ENCODE results near the gene HEPACAM.

HEPACAM gene

DNA sequence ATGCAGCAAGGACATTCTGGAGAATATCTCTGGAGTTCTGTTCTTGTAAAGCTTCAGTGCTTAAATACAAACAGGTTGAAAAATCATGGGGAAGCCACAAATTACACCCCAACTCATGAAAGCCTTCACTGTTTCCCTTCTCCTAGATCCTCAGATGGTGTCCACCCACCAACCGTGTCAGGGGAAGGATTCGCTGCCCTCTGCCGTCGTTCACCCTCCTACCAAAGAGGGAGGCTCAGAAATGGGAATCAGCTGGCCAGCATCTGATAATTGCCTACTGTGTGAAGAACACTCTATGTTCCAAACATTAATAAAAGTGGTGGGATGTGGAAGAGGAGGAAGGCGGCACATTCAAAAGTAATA lies 7.4 kb upstream of the HEPACAM start:
- DNase-seq (ENCODE audit: low read depth): no peak

DNA sequence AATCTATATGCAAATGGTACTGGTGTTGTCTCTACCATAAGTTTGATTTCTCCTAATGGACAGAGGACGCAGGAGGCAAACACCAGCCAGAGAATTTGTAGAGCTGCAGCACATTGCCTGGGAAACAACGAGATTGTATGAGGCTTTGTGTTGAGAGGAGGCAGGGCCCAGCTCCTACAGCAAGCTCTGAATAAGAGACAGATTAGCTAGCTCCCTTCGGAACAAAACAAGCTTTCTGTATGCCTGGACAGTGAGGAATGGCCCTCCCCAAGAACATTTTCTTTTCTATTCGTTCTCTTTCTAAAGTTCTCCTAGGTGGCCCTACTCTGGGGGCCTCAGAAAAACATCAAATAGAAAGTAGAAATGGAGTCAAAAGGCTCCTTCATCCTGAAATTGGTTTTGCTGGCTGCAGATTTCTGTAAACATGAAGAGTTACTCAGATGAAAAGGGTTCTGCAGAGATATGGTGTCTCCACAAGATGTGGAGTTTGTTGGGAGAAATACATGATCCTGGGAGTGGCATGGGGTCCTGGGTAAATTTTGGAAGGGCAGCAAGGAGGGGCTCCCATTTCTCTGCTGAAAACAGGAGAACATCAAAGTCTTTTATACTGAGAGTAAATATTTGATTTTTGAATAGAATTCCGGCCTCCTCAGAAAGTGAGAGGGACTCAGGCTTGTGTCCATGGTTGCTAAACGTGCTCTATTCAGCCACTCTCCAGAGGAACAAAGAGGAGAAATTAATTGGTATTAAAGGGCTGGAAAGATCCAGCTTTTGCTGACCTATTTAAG lies 6.8 kb upstream of the HEPACAM start:
- no peak for DNase-seq (ENCODE audit: low read depth)

DNA sequence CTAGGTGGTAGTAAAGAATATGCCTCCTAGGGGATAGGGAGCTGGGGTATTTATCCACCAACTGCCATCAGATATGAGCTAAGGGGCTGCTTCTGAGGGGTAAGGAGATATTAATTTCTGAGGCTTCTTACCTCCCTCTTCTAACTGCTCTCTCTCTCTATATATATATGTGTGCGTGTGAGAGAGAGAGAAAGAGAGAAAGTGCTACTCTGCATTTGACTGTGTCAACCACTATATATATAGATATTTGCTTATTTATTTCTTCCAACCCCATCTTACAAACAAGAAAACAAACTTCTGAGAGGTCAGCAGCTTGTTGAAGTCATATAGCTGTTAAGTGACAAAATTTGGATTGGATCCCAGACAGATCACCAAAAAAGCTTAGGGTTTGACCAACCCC lies 5.9 kb upstream of the HEPACAM start:
- DNase-seq (ENCODE audit: low read depth): no peak

DNA sequence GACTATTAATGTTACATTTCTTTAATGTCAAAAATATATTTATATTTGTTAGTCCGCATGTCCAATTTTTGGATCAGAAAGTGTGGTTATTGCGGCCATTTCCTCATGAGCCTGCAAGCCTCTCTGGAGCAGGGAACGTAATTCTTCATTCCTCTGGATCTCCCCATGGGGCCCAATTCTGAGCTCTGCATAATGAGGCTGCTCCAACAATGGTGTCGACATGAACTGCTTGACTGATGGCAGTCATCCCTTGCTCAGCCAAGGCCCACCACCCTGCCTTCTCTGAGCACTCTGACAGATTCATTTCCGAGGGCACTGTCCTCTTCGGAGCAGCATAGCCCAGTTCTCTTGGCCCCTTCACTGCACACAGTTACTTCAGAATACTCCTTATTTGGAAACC lies 3.1 kb upstream of the HEPACAM start:
- no peak for DNase-seq (ENCODE audit: low read depth)

DNA sequence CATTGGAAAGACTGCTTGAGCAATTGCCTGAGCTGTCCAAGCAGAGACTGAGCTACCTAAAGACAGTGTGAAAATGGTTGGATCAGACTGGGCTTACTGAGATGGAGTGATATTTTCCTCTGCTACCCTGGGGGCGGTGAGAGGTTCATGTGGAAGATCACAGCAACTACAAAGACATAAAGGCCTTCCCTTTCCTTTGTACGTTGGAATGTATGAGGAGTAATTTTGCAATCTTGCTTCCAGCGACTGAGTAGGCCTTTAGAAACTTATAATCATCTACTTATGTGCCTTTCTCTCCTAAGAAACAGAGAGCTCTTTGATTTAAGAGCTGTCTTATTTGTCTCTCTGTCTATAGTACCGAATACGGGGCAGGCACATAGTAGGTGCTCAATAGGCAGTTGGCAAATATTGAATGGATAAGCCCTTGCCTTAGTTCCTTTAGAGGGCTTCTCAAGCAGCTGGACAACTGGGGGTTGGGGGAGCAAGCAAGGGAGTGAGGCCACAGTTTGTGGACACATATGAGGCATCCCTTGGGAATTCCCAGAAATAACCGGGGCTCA lies 2.4 kb upstream of the HEPACAM start:
- DNase-seq (ENCODE audit: low read depth): no peak

DNA sequence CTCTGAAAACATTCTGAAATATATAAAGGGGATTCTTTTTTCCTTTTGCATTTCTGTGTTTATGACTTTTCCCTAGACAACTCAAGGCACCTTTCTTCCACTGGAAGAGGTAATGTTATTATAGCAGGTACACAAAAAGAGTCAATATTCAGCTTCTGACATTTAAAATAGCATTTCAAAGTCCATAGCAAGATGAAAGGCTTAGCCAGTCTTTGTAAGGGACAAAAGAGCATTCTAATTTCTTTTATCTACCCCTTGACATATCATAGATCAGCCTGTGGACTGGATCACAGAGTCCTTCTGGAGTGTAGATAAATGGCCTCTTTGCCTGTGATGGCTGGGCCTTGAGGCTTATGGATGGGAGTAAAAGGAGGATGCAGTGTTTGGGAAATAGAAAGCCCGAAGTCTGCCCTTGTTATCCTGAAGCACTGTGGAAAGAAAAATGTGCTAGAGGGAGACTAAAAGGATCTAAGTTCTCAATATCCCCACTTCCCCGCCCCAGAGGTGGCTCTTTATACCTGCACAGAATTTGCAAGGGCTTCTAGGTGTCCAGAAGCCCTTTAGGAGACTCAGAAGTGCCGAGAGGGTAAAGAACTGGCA lies 1.6 kb upstream of the HEPACAM start:
- DNase-seq (ENCODE audit: low read depth): no peak

DNA sequence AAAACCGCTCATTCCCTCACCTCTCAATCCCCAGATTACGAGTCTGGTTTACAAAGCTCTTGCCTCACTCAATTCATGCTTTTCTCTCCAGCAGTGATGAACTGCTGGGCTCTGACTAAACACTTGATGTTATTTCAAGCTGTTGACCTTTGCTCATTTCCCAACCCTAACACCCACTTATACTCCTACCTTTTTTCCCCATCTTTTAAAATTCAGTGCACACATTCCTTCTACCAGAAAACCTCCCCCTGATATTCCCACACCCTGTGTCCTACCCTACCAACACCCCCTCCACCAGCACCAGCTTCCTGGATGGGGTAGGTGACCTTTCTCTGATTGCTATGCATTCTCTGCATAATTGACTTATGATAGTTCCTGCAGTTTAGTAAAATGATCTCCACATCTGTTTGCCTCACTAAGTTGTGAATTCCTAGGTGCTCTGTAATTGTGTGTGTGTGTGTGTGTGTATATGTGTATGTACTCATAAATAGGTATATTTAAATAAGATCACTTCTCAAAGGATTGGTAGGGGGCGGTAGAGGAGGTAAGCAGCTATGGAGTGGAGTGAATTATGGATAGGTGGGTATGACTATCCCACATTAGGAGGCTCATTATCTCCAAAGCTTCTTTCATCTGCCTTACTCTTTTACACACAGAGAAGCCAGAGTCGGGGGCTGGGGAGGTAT lies 842 bp downstream of the HEPACAM start:
- DNase-seq (ENCODE audit: low read depth): no peak

DNA sequence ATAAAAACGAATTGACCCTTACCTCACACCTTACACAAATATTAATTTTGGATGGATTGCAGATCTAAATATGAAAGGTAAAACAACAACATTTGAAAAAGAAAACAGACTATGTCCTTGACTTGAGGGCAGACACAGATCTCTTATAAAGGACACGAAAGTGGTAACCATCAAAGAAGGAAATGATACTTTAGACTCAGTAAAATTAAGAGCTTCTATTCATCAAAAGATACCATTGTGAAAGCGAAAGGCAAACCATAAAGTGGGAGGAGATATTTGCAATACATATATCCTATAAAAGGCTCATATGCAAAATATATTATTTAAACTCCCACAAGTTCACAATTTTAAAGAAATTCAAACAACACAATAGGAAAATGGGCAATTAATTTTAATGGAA lies 5.0 kb downstream of the HEPACAM start:
- DNase-seq (ENCODE audit: low read depth): no peak

DNA sequence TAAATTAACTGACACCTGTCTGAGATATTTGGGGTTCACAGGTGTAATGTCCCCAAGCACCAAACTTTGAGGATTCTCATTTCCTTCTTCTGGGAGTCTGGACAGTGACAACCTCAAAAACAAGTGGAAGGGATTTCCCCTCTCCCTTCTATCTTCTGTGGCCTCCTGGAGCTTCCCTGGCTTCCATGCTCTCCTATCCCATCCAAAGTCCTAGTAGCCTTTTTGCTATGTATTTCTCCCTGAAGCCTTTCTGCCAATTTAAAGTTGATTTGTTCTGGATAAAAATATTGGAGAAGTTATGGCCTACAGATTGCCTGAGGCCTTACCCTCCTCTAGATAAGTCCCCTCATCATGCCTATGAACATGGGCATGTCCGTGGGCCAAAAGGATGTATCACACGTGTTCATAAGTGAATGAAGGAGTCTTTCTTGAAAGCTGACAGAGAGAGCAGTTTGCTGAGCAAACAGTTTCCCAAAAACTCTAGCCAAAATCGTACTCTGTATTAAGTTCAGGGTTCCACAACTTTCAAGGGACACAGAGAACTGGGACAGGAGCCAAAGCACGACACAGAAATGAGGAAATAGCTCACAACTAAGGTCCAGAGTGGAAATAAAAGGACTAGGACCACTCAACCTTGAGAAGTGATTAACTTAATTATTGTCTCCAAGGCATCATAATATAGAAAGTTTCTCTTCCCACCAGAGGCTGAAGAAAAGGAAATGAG lies 6.7 kb downstream of the HEPACAM start:
- no peak for DNase-seq (ENCODE audit: low read depth)

DNA sequence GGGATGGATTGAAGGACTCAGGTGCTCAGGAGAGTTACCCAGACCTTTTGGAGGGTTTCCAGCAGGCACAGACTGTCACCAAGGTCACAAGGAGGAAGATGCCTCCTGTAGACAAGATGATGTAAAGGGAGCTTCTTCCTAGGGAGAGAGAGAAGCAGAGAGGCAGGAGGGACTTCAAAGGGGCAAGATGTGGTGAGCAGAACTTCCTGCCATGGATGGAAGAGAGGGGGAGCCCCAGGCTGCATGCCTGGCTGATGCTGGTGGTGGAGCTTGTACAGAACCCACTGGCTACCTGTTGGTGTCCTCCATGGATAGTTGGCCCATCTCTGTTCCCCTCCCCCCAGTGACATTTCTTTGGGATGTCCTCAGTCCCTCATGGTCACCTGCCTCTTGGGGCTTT lies 12.6 kb downstream of the HEPACAM start:
- DNase-seq (ENCODE audit: low read depth): no peak

DNA sequence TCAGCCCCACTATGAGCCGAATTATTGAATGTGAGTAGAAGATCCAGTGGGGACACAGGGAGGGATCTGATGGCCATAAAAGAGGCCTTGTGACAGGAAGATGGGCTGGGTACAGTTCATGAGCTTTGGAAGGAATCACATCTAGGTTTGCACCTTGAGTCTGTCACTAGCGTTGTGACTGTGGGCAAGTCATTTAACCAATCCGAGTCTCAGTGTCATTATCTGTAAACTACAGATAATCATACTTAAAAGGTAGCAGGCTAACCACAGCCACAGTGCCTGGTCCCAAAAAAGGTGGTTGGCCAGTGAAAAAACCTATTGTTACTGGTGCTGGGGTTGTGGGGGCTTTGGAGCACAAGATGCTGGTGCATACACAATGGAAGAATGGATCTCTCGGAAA lies 13.0 kb downstream of the HEPACAM start:
- DNase-seq (ENCODE audit: low read depth): no peak

DNA sequence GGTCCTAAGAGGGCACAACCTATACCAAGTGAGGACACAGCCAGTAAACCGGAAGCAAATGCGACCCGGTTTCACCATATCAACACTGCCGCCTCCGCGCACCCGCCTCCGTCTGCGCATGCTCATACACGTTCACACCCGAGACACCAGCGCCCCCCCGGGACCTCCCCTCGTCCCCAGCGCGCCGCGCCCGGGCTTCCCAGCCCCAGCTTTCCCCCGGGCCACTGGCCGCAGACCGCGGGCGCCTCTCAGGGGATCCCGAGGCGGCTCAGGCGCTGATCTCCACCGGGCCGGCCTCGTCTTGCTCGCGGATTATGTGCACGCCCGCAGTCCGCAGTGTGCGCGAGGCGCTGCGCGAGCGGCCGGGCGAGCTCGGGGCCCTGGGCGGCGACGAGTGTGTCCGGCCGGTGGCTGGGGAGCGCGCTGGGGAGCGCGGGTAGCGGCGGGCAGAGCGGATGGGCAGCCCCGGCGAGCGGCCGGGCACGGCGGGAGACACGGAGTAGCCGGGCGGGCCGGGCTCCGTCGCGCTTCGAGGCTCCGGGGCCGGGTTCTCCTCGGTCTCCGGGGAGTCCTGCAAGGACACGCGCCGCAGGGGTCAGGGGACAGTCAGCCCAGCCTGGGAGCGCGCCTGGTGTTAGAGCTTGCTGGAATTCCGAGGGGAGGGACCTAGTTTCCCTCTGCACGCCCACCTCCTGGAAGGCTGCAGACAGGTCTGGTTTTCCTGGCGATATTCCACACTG lies 14.8 kb downstream of the HEPACAM start:
- DNase-seq (ENCODE audit: low read depth): peak; percentile 71

DNA sequence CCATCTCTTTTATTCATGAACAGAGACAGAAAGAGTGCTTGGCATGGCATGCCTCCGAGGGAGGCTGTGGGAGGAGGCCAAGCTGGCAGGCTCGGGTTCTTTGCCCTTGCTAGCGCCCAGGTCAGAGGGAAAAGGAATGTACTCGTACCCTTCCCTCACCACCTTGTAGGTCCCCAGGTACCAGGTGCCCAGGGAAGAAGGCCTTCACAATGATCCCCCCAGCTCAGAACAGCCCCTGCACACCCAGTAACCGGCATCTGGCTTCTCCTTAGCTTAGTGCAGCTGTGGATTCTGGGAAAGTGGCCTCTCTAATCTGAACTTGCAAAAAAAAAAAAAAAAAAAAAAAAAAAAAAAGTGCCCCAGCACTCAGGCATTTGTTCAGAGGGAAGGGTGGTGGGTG lies 15.5 kb downstream of the HEPACAM start:
- DNase-seq (ENCODE audit: low read depth): no peak

DNA sequence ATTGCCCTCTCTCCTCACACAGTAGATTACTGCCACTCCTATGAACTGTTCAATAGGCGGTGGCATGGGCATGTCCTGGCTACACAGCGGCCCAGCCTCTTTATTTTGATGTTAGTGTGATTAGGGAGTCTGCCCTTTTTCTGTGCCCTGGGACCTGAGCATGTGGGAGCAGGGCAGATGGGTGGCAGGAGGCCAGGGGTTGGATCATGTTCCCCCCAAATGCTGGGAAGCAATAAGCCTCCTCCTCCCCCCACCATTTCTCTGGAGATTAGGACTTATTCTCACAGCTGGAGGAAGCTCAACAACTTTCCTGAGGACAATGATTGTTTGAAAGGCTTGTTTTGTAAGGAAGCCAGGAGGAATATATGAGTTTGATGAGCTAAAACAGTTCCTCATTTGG lies 15.9 kb downstream of the HEPACAM start:
- no peak for DNase-seq (ENCODE audit: low read depth)

DNA sequence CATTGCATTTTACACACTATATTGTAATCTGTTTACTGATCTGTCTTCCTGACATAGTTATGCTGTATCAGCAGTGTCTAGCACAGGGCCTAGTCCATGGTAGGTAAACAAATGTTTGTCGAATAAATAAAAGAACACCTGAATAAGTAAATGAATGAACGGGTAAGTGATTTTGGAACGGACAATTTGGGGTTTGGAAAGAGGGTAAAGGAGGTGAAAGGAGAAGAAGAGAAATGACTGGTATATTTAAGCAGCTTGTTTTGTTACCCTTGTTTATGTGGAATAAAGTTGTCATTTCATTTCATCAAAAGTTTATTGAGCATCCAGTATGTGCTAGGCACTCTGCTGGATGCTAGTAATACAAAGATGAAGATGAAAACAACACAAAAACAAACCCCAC lies 16.9 kb downstream of the HEPACAM start, which contains the start of gene HEPN1:
Gene HEPN1, plus strand, starts transcription at position 301 of the 400 bp plus-strand sequence.
- DNase-seq (ENCODE audit: low read depth): no peak

DNA sequence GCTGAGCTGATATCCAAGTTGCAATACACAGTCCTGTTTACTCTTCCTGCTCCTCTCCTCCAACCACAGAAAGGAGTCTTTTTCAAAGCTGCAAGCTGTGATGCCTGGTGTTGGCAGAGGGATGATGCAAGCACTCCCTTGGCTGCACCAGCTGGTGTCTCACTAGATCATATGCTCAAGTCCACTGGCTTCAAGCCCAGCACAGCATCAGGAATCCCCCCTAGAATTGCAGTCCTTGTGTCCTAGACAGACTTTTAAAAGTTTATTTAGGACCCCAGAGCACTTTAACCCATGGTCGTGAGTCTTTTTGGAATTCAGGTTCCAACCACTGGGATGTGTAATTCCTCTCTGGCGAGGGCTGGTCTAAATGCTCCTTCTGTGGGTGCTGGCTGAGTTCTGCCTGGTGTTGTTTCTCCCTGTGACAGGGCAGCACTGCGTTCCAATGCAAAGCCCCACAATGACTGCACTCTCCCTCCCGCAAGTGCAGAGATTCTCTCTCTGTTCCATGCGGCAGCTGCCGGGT lies 18.7 kb downstream of the HEPACAM start:
- no peak for DNase-seq (ENCODE audit: low read depth)

DNA sequence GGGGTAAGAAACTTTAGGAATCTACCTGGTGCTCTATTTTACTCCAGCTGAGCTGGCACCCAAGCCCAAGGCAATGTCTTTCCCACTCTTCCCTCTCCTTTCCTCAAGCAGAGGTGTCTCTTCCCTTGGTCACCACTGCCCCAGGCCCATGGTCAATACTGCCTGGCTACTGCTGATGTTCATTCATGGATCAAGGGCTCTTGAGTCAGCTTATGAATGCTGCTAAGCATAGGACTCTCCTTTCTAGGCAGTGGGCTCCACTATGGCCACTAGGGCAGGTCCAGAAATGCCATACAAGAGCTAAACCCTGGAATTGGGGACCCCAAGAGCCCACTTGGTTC lies 19.5 kb downstream of the HEPACAM start:
- DNase-seq (ENCODE audit: low read depth): no peak

DNA sequence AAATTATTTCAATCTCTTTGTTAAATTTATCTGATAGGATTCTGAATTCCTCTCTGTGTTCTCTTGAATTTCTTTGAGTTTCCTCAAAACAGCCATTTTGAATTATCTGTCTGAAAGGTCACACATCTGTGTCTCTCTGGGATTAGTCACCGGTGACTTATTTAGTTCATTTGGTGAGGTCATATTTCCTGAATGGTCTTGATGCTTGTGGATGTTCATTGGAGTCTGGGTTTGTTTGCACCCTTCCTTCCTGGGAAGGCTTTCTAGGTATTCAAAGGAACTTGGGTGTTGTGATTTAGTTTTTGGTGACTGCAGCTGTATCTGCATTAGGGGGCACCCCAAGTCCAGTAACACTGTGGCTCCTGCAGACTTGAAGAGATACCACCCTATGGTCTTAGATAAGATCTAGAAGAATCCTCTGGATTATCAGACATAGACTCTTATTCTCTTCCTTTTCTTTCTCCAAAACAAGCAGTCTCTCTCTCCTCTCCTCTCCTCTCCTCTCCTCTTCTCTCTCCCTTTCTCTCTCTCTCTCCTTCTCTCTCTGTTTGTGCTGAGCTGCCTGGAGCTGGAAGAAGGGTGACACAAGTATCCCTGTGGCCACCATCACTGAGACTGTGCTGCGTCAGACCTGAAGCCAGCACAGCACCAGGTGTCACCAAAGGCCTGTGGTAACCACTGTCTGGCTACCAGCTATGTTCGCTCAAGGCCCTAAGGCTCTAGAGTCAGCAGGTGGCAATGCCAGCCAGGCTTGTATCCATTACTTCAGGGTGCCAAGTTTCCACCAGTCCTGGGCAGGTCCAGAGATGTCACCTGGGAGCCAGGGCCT lies 20.1 kb downstream of the HEPACAM start:
- no peak for DNase-seq (ENCODE audit: low read depth)

DNA sequence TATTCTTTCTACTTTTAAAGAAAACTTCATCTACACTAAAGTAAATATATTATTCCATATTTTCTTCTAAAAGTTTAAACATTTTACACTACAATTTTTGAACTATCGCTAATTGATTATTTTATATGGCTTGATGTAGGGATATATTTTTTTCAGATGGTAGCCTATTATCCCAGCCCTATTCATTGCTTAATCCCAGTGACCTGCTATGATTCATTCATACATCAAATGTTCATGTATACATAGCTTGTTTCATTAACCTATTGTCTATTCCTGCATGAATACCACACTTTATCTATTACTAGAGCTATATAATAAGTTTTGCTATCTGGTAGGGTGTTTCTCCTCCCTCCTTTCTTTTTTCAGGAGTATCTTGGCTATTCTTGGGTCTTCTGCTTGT lies 33.2 kb downstream of the HEPACAM start:
- no peak for DNase-seq (ENCODE audit: low read depth)

DNA sequence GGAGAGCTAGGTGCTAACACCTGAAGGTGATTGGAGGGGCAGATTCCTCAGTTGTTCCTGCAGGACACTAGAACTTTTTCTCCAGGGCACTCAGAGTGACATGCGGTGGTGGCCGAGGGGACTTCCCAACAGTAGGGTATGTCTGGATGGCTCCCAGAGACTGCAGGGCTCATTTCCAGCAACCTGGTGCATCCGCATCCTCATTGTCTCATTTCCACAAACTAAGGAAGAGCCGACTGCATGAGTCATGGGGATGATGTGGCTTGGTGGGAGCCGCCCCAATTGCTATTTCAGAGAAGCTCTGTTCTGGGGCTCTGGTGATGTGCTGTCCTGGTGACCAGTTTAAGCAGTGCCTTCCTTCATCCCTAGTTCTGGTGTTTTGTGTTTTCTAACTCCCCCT lies 35.4 kb downstream of the HEPACAM start:
- no peak for DNase-seq (ENCODE audit: low read depth)

All from stimulated activated CD8-positive, alpha-beta memory T cell treated with anti-CD3 and anti-CD28 coated beads, Interleukin-12 subunit alpha, Interleukin-12 subunit beta, amount 100 ng/mL, for 4 hours (primary cell).